Omental fat pad (tissue), 4 donors: ENCODE measurements around the gene DLG2. TPM values are rescaled to one million over a fixed set of nuclear protein-coding genes. Genes with fewer than 3 reads are reported as not detected.

Experiments used
- ATAC-seq: fragments of 150-250 bp; one replicate; pipeline ENCODE4 v1.9.1; 2016; ENCODE audit warnings: mild to moderate bottlenecking, moderate library complexity; ENCODE audit not compliant: low FRiP score
- DNase-seq: peaks from one replicate; pipeline ENCODE4 v3.0.0-alpha.2; 2019; ENCODE audit warnings: low spot score
- total RNA-seq, 4 donors: library from RNA; depleted of rRNA; stranded (reverse); fragments of >200 nt; gene quantifications; one replicate each; pipeline ENCODE4 v1.1.0, GENCODE V29; 2016
- TF ChIP-seq, protein P1 (sequence below), 3 donors: fragments of 450-650 bp; IDR thresholded peaks; one replicate each; pipeline ENCODE4 v1.5.1; 2016 to 2017; ENCODE audit warnings: antibody characterized with exemption in 3 of 3, mild to moderate bottlenecking in 3 of 3, moderate library complexity in 2 of 3

Gene DLG2
- total RNA-seq, 4 donors from 2014 or later, result 4.8 to 13.2 (median 8.1) TPM

DNA sequence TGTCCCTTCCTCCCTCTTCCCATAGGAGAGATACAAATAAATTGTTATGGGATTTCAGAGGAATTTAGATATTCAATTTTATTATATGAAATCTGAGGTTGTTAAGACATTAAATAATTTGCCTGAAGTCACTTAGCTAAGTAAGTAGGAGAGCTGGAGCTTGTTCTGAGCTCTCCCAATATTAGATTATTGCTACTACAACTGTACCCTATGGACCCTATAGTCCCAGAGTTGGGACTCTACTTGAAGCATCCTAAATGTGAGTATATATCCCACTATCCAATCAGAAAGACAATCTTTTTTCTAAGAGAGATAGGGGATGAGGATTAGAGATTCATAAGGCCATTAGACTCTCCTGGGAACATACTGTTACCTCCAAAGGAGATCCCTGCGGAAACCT is 1130.0 kb downstream of the DLG2 start:
- no peak for ATAC-seq
- TF ChIP-seq, protein P1, sequence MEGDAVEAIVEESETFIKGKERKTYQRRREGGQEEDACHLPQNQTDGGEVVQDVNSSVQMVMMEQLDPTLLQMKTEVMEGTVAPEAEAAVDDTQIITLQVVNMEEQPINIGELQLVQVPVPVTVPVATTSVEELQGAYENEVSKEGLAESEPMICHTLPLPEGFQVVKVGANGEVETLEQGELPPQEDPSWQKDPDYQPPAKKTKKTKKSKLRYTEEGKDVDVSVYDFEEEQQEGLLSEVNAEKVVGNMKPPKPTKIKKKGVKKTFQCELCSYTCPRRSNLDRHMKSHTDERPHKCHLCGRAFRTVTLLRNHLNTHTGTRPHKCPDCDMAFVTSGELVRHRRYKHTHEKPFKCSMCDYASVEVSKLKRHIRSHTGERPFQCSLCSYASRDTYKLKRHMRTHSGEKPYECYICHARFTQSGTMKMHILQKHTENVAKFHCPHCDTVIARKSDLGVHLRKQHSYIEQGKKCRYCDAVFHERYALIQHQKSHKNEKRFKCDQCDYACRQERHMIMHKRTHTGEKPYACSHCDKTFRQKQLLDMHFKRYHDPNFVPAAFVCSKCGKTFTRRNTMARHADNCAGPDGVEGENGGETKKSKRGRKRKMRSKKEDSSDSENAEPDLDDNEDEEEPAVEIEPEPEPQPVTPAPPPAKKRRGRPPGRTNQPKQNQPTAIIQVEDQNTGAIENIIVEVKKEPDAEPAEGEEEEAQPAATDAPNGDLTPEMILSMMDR (IDR thresholded peaks at IDR 0.05), result no peak
- no peak for DNase-seq

DNA sequence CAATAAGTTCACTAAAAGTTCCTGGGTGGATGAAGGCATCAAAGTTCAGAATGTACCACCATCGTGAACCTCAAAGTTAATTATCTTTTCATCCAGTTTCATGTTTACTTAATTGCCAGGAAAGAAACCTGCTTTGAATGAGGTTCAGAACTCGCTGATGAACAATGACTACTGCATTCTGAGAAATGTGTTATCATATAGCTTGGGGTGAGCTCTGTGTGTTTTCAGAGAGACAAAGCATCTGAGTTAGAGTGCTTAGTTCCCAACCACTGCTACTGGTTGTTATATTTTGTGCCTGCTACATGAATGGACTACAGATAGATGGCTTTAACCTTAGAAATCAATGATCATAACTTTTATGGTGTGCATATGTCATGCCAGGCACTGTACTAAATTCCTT is 1131.0 kb downstream of the DLG2 start:
- DNase-seq (no peak), ATAC-seq (no peak)
- TF ChIP-seq, protein P1 (IDR thresholded peaks at IDR 0.05), result no peak

DNA sequence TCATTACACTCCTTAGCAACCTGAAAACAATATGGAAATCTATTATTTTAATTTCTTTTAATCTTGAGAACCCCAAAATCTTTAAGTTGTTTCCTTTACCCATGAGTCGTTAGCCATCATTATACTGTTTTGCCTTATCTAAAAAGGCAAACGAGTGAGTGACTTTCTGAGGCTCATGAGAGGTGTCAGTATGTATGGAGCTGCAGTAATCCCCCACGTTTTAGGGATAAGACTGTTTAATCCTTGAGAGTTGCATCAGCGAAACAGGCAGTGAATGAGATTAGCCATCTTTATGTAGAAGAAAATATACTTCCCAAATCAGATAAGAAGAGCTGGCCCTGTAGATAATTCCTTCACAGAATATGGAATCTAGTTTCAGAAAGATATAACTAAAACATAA is 1147.0 kb downstream of the DLG2 start:
- no peak for DNase-seq
- TF ChIP-seq, protein P1 (IDR thresholded peaks at IDR 0.05), result no peak
- no peak for ATAC-seq

DNA sequence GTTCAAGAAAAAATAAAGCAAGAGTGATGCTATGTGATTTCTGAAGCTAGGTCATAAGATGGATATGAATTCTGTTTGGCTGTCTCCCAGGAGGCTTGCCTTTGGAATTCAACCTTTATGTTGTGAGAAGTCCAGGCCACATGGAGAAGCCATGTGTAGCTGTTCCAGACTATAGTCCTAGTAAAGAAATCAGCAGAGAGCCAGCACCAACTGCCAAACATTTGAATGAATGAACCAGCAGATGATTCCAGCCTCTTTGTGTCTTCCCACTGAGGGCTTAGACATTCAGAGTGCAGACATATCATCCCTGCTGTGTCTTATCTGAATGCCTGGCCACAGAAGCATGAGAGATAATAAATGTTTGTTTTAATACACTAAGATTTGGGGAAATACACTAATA is 1150.6 kb downstream of the DLG2 start:
- no peak for ATAC-seq
- TF ChIP-seq, protein P1 (IDR thresholded peaks at IDR 0.05), result no peak
- no peak for DNase-seq

- DNase-seq (no peak), ATAC-seq (no peak)
- TF ChIP-seq, protein P1 (IDR thresholded peaks at IDR 0.05), result no peak
These were observed 1155.6 kb downstream of the DLG2 start for GRCh38 chr11:84471501-84471900.

DNA sequence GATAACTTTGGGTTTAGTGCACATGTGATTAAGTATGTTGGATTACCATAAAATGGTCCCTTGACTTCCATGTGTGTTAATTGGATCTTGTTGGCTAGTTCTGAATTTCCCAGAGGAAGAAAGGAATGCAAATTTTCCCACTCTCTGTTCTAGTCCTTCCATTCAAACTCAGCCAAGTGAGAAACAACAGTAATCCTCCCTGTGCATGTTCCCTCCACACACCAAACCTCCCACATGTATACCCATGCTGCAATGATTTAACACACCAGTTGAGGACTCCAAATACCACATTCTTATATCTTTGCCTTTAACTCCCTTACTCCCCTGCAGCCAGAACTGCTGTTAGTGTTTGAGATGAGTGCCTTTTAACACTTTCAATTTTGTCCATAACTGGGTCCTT is 1158.9 kb downstream of the DLG2 start:
- peak; percentile 76 for ATAC-seq
- DNase-seq, result no peak
- TF ChIP-seq, protein P1 (IDR thresholded peaks at IDR 0.05), result no peak

- DNase-seq, result no peak
- TF ChIP-seq, protein P1 (IDR thresholded peaks at IDR 0.05), result no peak
- no peak for ATAC-seq
These were observed 1162.1 kb downstream of the DLG2 start for GRCh38 chr11:84465040-84465439.
